GM12865 (cell line): ENCODE results near the gene ELK3.

Experiments used
- DNase-seq: peaks from one replicate; pipeline ENCODE4 v3.0.0; 2010; ENCODE audit warnings: low read depth
- H3K4me3 ChIP-seq: 2 replicates; pipeline ENCODE4 v1.5.1; 2011; ENCODE audit warnings: mild to moderate bottlenecking, low read depth, low read length, control low read depth
- CTCF ChIP-seq: IDR thresholded peaks from 2 replicates; pipeline ENCODE4 v1.5.1; 2011; ENCODE audit warnings: low read length, control low read depth, low read depth, inconsistent platforms; ENCODE audit not compliant: insufficient read depth; ENCODE audit errors: missing control alignments

ELK3 gene

GRCh38 chr12:96201272-96202227, 7.4 kb downstream of the ELK3 start:
- TF ChIP-seq CTCF = no peak
- H3K4me3 ChIP-seq = no peak overlapping the region
- DNase-seq = no peak

GRCh38 chr12:96204381-96204780, 10.2 kb downstream of the ELK3 start:
- no peak overlapping the region for H3K4me3 ChIP-seq
- no peak for TF ChIP-seq CTCF
- DNase-seq = no peak

DNA sequence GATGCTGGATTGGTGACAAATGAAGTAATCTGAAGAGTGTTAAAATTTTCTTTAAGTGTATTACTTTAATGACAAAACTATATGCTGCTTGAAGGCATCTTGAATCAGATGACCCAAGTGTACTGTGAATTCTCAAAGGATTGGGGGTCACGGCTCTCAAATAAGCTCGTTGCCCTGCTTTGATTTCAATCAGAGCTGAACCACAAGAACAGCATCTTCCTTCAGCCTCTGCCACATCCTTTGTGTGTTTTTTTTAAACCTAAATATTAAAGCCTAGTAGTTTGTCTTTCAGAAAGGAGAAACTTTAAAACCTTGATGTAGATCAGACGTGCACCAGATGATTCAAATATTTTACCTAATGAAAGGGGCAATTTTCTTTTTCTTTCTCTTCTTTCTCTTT, 11.7 kb downstream of the ELK3 start:
- no peak for DNase-seq
- H3K4me3 ChIP-seq = no peak overlapping the region
- no peak for TF ChIP-seq CTCF

DNA sequence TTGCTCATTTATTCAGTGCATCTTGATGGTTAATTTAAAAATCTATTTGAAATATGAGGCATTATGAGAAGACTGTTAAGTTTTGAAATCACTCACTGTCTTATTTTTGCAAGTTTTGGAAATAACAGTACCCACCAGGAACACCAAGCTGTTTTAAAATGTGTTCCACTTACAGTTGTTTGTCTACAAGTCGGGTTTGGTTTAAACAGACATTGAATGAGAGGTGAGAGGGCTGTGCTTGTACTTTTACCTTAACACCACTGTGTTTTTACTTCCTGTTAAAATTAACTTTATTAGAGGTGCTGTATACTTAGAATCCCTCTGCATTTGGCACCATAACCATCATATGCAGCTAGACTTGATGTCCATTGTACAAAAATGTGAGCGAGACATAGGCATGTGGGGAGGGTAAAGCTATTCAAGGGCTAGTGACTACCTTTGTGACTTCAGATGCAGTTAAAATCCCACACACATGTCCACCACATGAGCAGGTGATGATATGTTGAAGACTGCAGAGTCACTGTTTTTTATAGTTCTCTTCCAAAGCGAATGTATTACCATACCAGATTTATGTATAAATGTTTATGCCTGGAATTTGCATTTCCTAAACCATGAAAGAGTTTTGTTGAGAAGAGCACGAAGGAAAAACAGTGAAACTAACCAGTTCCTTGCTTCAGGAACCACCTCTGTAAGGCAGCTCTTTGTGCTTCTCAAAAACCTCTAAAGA, 12.9 kb downstream of the ELK3 start:
- no peak overlapping the region for H3K4me3 ChIP-seq
- no peak for TF ChIP-seq CTCF
- no peak for DNase-seq

GRCh38 chr12:96208346-96208745, 14.2 kb downstream of the ELK3 start:
- no peak for TF ChIP-seq CTCF
- H3K4me3 ChIP-seq = no peak overlapping the region
- DNase-seq = no peak

DNA sequence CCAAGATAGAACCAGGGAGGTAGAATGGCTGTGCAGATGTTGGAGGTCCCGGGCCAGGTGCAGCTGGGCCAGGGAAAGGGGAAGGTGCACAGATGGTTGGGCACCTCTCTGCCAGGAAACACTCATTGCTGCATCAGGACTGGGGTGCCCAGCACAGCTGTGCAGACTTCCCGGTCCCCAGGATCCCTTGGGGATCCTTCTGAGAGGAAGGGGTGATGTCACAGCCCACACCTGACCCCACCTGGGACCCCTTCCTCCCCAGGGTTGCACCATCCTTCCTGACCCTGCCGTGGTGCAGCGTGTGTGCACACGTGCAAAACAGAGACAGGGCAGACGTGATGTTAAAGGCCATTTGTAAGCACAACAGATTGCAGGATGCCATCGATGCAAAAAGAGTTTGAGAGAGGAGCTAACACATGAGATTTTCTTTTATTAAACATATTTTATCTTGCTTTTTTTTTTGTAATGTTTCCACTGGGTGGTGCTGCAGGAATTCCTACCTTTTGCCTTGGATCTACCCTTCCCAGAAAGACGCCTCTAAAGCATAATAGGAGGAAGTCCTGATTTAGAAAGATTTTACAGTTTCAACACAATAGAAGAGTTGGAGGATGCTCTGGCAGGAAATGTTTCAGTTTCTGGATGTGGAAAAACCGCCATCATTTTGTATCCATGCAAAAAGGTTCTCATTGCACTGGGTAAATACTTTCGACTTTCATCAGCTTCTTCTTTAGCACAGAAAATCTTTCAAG, 14.8 kb downstream of the ELK3 start:
- no peak for TF ChIP-seq CTCF
- DNase-seq = no peak
- no peak overlapping the region for H3K4me3 ChIP-seq
